ENCODE data around the gene SPTBN1.

SPTBN1 gene

GRCh38 chr2:54699665-54700064 is 243.5 kb downstream of the SPTBN1 start:
- H3K27ac Mint-ChIP-seq: no peak overlapping the region
- TF ChIP-seq CTCF (IDR thresholded peaks at IDR 0.05): no peak

GRCh38 chr2:54701029-54701428 is 244.9 kb downstream of the SPTBN1 start:
- DNase-seq: no peak
- peaks cover 6% of the 10 kb centered on the region for H3K36me3 Mint-ChIP-seq (ENCODE audit: low read depth)
- no peak overlapping the region for H3K27ac Mint-ChIP-seq
- H3K9me3 Mint-ChIP-seq: peaks cover 33% of the 10 kb centered on the region
- no peak overlapping the region for H3K4me3 Mint-ChIP-seq
- no peak for TF ChIP-seq CTCF (IDR thresholded peaks at IDR 0.05)
- no peaks in the 10 kb centered on the region for H3K4me1 Mint-ChIP-seq
- peaks cover 5% of the 10 kb centered on the region for H3K27me3 Mint-ChIP-seq (ENCODE audit: low read depth, poor library complexity)

More at GRCh38 chr2:54699665-54700064, 243.5 kb downstream of the SPTBN1 start:
- Mint-ChIP-seq H3K36me3 (ENCODE audit: low read depth) (peaks cover 6% of the 10 kb centered on the region), H3K4me1 (no peaks in the 10 kb centered on the region), H3K4me3 (no peak overlapping the region), H3K27me3 (ENCODE audit: low read depth, poor library complexity) (peaks cover 10% of the 10 kb centered on the region), H3K9me3 (peaks cover 33% of the 10 kb centered on the region)
- DNase-seq: no peak

- Mint-ChIP-seq H3K36me3 (ENCODE audit: low read depth) (no peaks in the 10 kb centered on the region), H3K4me3 (no peak overlapping the region), H3K4me1 (no peaks in the 10 kb centered on the region), H3K27ac (no peak overlapping the region), H3K27me3 (ENCODE audit: low read depth, poor library complexity) (peaks cover 5% of the 10 kb centered on the region), H3K9me3 (peaks cover 13% of the 10 kb centered on the region)
- no peak for TF ChIP-seq CTCF (IDR thresholded peaks at IDR 0.05)
- DNase-seq: no peak
Measured at GRCh38 chr2:54704238-54704637, 248.1 kb downstream of the SPTBN1 start.

- Mint-ChIP-seq H3K27ac (no peak overlapping the region), H3K4me3 (no peak overlapping the region), H3K9me3 (peaks cover 12% of the 10 kb centered on the region), H3K36me3 (ENCODE audit: low read depth) (no peaks in the 10 kb centered on the region), H3K4me1 (no peaks in the 10 kb centered on the region), H3K27me3 (ENCODE audit: low read depth, poor library complexity) (peaks cover 5% of the 10 kb centered on the region)
- TF ChIP-seq CTCF (IDR thresholded peaks at IDR 0.05): peak; percentile 37
- no peak for DNase-seq
Measured at GRCh38 chr2:54704688-54705605, 248.8 kb downstream of the SPTBN1 start.

- H3K4me3 Mint-ChIP-seq: no peak overlapping the region
- H3K9me3 Mint-ChIP-seq: peaks cover 1% of the 10 kb centered on the region
- H3K36me3 Mint-ChIP-seq (ENCODE audit: low read depth): no peaks in the 10 kb centered on the region
- H3K27ac Mint-ChIP-seq: no peak overlapping the region
- DNase-seq: no peak
- H3K27me3 Mint-ChIP-seq (ENCODE audit: low read depth, poor library complexity): peaks cover 9% of the 10 kb centered on the region
- no peak for TF ChIP-seq CTCF (IDR thresholded peaks at IDR 0.05)
- H3K4me1 Mint-ChIP-seq: no peaks in the 10 kb centered on the region
Measured at GRCh38 chr2:54706622-54707021, 250.5 kb downstream of the SPTBN1 start.

Measured in nephron progenitor cell (in vitro differentiated cells).